AG10803 (cell line): ENCODE measurements around the gene OVAAL.
"Not testable (repeated sequence)": the region's sequence is repeated elsewhere in the genome, so short reads cannot be mapped to it uniquely, and the experiment has no call there.

Source experiments
- DNase-seq: peaks from one replicate; pipeline ENCODE4 v3.0.0; 2010; ENCODE audit warnings: low read depth
- H3K4me3 ChIP-seq: 2 replicates; pipeline ENCODE4 v1.5.1; 2011; ENCODE audit warnings: mild to moderate bottlenecking, low read length, control low read depth
- TF ChIP-seq, protein P1 (sequence below): conservative IDR thresholded peaks from 2 replicates; pipeline ENCODE4 v1.5.1; 2011; ENCODE audit warnings: mild to moderate bottlenecking, low read length, control low read depth, inconsistent platforms

The OVAAL gene

DNA sequence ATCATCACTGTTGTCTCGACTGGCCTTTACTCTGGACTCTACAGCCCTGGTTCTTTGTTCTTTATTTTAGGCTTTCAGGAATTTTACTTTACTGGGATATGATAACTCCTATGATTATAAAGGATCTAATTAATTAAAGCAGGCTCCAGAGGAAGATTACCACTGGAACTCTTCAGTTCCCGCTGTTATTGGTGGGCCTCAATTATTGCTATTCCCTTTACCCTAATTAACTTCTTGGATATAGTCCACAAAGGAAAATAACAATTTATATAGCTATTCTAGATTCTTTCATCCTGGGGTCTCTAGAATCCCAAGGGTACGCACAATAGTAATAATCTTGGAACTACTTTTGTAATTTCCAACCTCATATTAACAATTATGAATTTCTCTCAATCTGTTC, 8.5 kb upstream of the OVAAL start:
- H3K4me3 ChIP-seq = no peak overlapping the region
- DNase-seq = no peak
- TF ChIP-seq, protein P1, sequence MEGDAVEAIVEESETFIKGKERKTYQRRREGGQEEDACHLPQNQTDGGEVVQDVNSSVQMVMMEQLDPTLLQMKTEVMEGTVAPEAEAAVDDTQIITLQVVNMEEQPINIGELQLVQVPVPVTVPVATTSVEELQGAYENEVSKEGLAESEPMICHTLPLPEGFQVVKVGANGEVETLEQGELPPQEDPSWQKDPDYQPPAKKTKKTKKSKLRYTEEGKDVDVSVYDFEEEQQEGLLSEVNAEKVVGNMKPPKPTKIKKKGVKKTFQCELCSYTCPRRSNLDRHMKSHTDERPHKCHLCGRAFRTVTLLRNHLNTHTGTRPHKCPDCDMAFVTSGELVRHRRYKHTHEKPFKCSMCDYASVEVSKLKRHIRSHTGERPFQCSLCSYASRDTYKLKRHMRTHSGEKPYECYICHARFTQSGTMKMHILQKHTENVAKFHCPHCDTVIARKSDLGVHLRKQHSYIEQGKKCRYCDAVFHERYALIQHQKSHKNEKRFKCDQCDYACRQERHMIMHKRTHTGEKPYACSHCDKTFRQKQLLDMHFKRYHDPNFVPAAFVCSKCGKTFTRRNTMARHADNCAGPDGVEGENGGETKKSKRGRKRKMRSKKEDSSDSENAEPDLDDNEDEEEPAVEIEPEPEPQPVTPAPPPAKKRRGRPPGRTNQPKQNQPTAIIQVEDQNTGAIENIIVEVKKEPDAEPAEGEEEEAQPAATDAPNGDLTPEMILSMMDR = no peak

DNA sequence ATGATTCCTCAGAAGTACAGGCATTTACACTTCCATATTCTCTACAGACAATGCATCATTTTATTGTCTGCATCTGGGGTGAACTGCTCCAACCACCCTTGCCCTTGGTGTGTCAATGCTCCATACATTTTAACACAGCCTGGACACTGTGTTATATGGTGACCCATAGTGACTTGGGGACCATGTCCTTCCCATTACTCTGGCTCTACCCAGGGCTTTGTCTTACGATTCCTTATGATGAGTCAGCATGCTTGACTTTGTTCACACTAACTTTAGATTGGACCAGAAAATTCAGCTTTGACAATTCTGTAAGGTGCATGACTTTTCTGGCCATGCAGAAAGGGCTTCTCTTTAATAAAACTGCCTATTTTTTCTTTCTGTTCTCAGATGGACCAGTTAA, 6.8 kb upstream of the OVAAL start:
- no peak overlapping the region for H3K4me3 ChIP-seq
- DNase-seq = no peak
- TF ChIP-seq, protein P1 = no peak

DNA sequence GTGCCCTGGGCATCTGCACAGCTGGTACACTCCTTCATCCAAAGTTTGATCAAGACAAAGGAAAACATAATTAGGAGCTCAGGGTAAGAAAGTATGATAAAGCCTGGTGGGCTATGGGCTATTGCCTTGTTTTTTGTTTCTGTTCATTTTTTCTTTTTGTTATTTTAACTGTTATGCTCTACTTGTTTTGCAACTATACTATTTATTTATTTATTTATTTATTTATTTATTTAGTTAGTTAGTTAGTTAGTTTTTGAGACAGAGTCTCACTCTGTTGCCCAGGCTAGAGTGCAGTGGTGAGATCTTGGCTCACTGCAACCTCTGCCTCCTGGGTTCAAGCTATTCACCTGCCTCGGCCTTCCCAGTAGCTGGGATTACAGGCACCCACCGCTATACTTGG, 5.7 kb upstream of the OVAAL start:
- DNase-seq, H3K4me3 ChIP-seq: not testable (repeated sequence)

DNA sequence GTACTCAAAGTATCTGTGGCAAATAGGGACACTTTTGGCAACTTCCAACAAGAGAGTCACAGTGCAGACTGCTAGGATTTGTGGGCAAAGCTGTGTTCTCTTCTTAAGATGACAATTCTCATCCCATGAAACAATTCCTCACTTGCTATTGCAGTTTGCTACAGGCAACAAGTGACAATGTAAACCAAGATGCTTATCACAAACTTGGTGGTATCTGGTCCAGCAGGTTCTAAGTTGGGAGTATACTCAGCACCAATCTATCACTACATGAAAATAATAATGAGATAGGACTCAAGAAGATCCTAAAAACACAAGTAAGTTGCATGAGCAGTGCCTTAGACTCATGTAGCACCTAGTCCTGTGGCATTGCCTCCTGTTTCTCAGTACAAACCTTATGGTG, 3.4 kb upstream of the OVAAL start:
- DNase-seq = no peak
- TF ChIP-seq, protein P1 = no peak
- H3K4me3 ChIP-seq = no peak overlapping the region

DNA sequence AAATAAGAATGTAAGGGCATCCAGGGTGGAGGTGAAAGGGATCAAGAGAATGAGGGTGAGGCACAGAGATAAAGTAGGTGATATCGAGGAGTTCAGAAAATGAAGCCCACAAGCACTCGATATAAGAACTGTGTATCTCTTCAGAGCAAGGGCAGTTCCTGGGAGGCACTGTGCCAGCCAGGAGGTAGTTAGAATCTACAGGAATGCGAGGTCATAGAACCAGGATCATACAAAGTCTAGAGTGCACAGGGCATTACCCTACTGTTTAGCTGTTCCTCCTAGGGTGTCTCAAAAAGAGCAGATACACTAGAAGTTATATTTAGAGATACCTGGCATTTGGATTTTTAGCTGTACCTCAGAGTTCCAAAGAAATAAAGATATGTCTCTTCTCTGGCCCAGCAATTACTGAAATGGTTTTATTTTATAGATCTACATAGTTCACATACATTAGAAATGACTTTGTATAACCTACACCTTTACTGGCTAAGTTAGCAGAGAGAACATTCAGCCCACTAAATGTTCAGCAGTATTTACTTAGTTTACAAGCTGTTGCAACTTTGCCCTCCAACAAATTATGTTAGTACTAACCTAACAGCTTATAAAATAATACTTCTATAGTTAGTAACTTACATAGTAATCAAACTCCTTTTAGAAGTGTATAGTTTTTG, 1.6 kb downstream of the OVAAL start:
- no peak for DNase-seq
- no peak overlapping the region for H3K4me3 ChIP-seq
- TF ChIP-seq, protein P1 = no peak

DNA sequence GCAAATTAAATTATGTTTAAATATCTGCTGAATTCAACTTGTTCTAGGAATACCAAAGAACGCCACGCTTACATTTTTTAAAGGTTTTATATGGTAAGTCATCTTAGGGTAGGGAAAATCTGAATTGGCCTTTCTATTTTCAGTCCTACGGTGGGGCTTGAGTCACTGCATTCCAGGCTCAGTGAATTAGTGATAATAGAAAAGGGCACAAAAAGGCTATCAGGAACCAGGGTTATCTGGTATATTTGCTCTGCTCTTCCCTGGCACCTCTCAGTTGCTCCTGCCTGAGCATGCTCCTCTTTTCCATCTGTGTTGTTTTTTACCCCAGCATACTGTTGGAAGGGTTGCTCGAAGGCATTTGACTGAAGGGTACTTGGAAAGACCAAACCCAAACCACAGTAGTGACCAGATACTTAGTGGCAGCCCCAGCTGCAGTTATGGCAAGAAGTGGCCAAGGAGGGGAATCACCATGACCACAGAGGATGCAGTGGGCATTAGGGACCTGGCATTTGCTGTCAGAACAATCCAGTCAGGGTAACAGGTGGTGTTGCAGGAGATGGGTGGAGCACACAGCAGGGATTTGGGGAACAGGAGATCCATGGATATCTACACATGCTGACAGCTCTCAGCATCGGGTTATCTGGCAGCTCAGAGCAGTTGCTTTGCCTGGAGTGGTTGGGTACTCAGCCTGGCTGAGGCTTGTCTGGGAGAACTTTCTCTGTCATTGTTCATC, 2.3 kb downstream of the OVAAL start:
- no peak overlapping the region for H3K4me3 ChIP-seq
- peak; percentile 45 for DNase-seq
- TF ChIP-seq, protein P1 = no peak

DNA sequence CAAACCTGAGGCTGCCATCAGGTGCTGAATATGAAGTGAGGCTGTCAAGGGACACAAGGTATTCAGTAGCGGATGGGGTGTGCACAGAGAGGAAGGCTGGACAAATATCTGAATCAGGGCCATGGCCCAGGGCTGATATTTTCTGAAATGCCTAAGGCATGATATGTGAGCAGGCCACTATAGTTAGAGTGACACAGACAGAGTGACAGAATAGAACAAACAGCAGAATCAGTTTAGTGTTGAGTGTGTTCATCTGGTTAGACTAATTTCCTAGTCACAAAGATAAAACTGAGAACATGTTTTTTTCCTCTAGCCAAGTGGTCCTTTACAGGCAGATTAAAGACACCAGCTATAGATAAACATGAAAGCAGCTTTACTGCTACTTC, 3.9 kb downstream of the OVAAL start:
- H3K4me3 ChIP-seq = no peak overlapping the region
- no peak for DNase-seq
- TF ChIP-seq, protein P1 = no peak
